Measurements from ENCODE around the gene ATP13A5. TPM values are rescaled to one million over a fixed set of nuclear protein-coding genes. Genes with fewer than 3 reads are reported as not detected.

The ATP13A5 gene
- total and polyA plus RNA-seq, 2 of the 8 experiments (the other 6 are each of a cell fraction or from before 2014, with no cell fraction given) = not detected

- FAIRE-seq = no peak
- Histone ChIP-seq H3K4me1 (replicated peaks in 1 of 4; ENCODE audit: control insufficient read depth in 3 of 4, insufficient read depth in 4 of 4, low read length in 3 of 4) (peaks cover 0 to 2% (median under 1%) of the 10 kb centered on the region in 4 experiments; a peak in 3 of 7 replicates), H3K9me3 (ENCODE audit: insufficient read depth in 2 of 2, low read depth in 1 of 2, low read length in 1 of 2) (no peaks in the 10 kb centered on the region), H4K5ac (ENCODE audit: insufficient read length, low read depth, low read length) (no peak overlapping the region), H3K27me3 (replicated peaks in 1 of 4; ENCODE audit: control insufficient read depth in 3 of 4, extremely low read depth in 1 of 4, insufficient read depth in 3 of 4, low read length in 3 of 4) (peaks cover 0 to 5% (median 2%) of the 10 kb centered on the region in 4 experiments; a peak in 5 of 7 replicates), H3K27ac (ENCODE audit: low read depth, low read length) (no peak overlapping the region), H3K56ac (replicated peaks; ENCODE audit: insufficient read length, low read depth, low read length) (no peak overlapping the region), H4K20me1 (replicated peaks in 1 of 2; ENCODE audit: control insufficient read depth in 1 of 2, insufficient read depth in 2 of 2, low read length in 2 of 2) (no peaks in the 10 kb centered on the region), H3K79me2 (ENCODE audit: control insufficient read depth in 1 of 2, insufficient read depth in 2 of 2, low read length in 2 of 2) (no peaks in the 10 kb centered on the region), H2BK5ac (ENCODE audit: low read depth, low read length) (no peak overlapping the region), H2AK5ac (ENCODE audit: low read depth, low read length) (no peak overlapping the region), H2BK120ac (replicated peaks; ENCODE audit: low read depth, low read length) (no peak overlapping the region), H3K36me3 (ENCODE audit: control insufficient read depth in 2 of 4, insufficient read depth in 4 of 4, low read length in 3 of 4) (no peaks in the 10 kb centered on the region), H3K18ac (ENCODE audit: extremely low read depth, low read length) (no peak overlapping the region), H4K91ac (replicated peaks; ENCODE audit: insufficient read length, low read length) (no peak overlapping the region), H2BK20ac (ENCODE audit: low read length) (no peak overlapping the region), H3K23me2 (ENCODE audit: low read depth, low read length) (peaks cover 7% of the 10 kb centered on the region; the same call in 1 of the 2 replicates), H3K14ac (ENCODE audit: insufficient read length) (no peak overlapping the region), H3K79me1 (ENCODE audit: low read depth, low read length) (no peaks in the 10 kb centered on the region), H3K23ac (ENCODE audit: insufficient read length) (no peak overlapping the region), H2AFZ (ENCODE audit: low read length) (no peak overlapping the region), H3K4ac (replicated peaks; ENCODE audit: insufficient read length, low read depth, low read length) (no peak overlapping the region), H3K9ac (replicated peaks in 1 of 4; ENCODE audit: extremely low read depth in 1 of 4, low read depth in 3 of 4, low read length in 3 of 4) (no peak overlapping the region), H3K4me3 (ENCODE audit: extremely low read depth in 1 of 4, insufficient read depth in 2 of 4, low read depth in 3 of 4, low read length in 4 of 4) (no peak overlapping the region), H2BK15ac (ENCODE audit: low read length) (no peak overlapping the region), H2BK12ac (ENCODE audit: low read depth, low read length) (no peak overlapping the region), H3K4me2 (ENCODE audit: insufficient read depth in 1 of 2, low read depth in 2 of 2, low read length in 2 of 2) (no peak overlapping the region), H4K8ac (ENCODE audit: extremely low read depth, insufficient read depth, low read length) (no peak overlapping the region)
- DNase-seq (ENCODE audit: low read depth in 1 of 2, low spot score in 2 of 2) = no peak
- 93 to 100% methylated on average over 1 to 4 of the region's 4 CpGs for WGBS, 2 experiments (ENCODE audit: extremely low coverage in 1 of 2, insufficient coverage in 1 of 2, insufficient read length in 1 of 2, insufficient replicate concordance in 2 of 2, low coverage in 1 of 2, low lambda C conversion rate in 2 of 2, missing lambda C conversion rate in 1 of 2)
- POLR2A ChIA-PET (ENCODE audit: partially characterized antibody) = no interaction called here
- CTCF ChIA-PET (ENCODE audit: partially characterized antibody) = interaction anchor here (0.7 to 1.1 kb wide), 2 partner anchors 46 to 327 kb away, joined by 3 read pairs; no protein-coding TSS in a partner anchor
- TF ChIP-seq SIX5 (IDR thresholded peaks at IDR 0.05; ENCODE audit: low read depth, low read length) (no peak), HDAC6 (IDR thresholded peaks at IDR 0.05; ENCODE audit: low read depth, low read length) (no peak), HDAC2 (IDR thresholded peaks at IDR 0.05; ENCODE audit: borderline replicate concordance in 1 of 2, low read depth in 2 of 2, low read length in 2 of 2) (no peak), CTBP2 (IDR thresholded peaks at IDR 0.05; ENCODE audit: borderline replicate concordance, insufficient read depth, insufficient read length, low read length) (no peak), RAD21 (IDR thresholded peaks at IDR 0.05 in 1 of 2, conservative IDR thresholded peaks at IDR 0.05 in 1 of 2; ENCODE audit: low read depth in 2 of 2, low read length in 2 of 2) (no peak), ATF2 (IDR thresholded peaks at IDR 0.05; ENCODE audit: low read length) (no peak), SIN3A (conservative IDR thresholded peaks at IDR 0.05 in 1 of 2, IDR thresholded peaks at IDR 0.05 in 1 of 2; ENCODE audit: low read depth in 1 of 2, low read length in 2 of 2) (no peak), RXRA (IDR thresholded peaks at IDR 0.05; ENCODE audit: insufficient read depth, low read depth, low read length) (no peak), SAP30 (IDR thresholded peaks at IDR 0.05; ENCODE audit: insufficient read depth, insufficient replicate concordance, low read length) (no peak), RBBP5 (IDR thresholded peaks at IDR 0.05; ENCODE audit: borderline replicate concordance, low read depth, low read length) (no peak), TCF12 (IDR thresholded peaks at IDR 0.05; ENCODE audit: low read depth, low read length) (no peak)
These were observed 142.0 kb downstream of the ATP13A5 start for GRCh38 chr3:193236599-193236998.
